Measurements from ENCODE around the gene ZNF106. TPM values are rescaled to one million over a fixed set of nuclear protein-coding genes. Genes with fewer than 3 reads are reported as not detected.

The ZNF106 gene
- total RNA-seq, 4 donors from 2014 or later, result 312 to 568 (median 428) TPM

DNA sequence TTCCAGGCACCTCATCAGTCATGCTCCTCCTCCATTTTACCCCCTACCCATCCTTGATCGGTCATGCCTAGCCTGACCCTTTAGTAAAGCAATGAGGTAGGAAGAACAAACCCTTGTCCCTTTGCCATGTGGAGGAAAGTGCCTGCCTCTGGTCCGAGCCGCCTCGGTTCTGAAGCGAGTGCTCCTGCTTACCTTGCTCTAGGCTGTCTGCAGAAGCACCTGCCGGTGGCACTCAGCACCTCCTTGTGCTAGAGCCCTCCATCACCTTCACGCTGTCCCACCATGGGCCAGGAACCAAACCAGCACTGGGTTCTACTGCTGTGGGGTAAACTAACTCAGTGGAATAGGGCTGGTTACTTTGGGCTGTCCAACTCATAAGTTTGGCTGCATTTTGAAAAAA, 79.1 kb downstream of the ZNF106 start:
- WGBS, result 98% methylated on average over 7 of the region's 7 CpGs
- H3K36me3 ChIP-seq, result peaks cover 40 to 71% (median 67%) of the 10 kb centered on the region in 4 donors

GRCh38 chr15:42409011-42409410, 81.9 kb downstream of the ZNF106 start:
- Histone ChIP-seq H3K36me3 (peaks cover 18 to 47% (median 41%) of the 10 kb centered on the region in 4 donors), H3K4me1 (peaks cover 0 to 4% (median 3%) of the 10 kb centered on the region in 4 donors), H3K27ac (replicated peaks in 1 of 4) (no peak overlapping the region), H3K27me3 (no peaks in the 10 kb centered on the region), H3K9me3 (no peaks in the 10 kb centered on the region), H3K4me3 (no peak overlapping the region)
- intact Hi-C loops (cut with DNase I), result no loop called here
- 93% methylated on average over 4 of the region's 9 CpGs for WGBS
- no peak for DNase-seq (ENCODE audit: extremely low spot score)
- TF ChIP-seq, protein P1, sequence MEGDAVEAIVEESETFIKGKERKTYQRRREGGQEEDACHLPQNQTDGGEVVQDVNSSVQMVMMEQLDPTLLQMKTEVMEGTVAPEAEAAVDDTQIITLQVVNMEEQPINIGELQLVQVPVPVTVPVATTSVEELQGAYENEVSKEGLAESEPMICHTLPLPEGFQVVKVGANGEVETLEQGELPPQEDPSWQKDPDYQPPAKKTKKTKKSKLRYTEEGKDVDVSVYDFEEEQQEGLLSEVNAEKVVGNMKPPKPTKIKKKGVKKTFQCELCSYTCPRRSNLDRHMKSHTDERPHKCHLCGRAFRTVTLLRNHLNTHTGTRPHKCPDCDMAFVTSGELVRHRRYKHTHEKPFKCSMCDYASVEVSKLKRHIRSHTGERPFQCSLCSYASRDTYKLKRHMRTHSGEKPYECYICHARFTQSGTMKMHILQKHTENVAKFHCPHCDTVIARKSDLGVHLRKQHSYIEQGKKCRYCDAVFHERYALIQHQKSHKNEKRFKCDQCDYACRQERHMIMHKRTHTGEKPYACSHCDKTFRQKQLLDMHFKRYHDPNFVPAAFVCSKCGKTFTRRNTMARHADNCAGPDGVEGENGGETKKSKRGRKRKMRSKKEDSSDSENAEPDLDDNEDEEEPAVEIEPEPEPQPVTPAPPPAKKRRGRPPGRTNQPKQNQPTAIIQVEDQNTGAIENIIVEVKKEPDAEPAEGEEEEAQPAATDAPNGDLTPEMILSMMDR (IDR thresholded peaks at IDR 0.05), result no peak
- TF ChIP-seq EP300 (IDR thresholded peaks at IDR 0.05) (no peak), POLR2AphosphoS5 (IDR thresholded peaks at IDR 0.05) (no peak), POLR2A (IDR thresholded peaks at IDR 0.05; ENCODE audit: low read depth) (no peak)

More for the DNA sequence above, 79.1 kb downstream of the ZNF106 start:
- no peak overlapping the region for H3K27ac ChIP-seq (replicated peaks in 1 of 4)
- H3K4me1 ChIP-seq, result peaks cover 0 to 11% (median 10%) of the 10 kb centered on the region in 4 donors
- intact Hi-C loops (cut with DNase I), result no loop called here
- no peak overlapping the region for H3K4me3 ChIP-seq
- no peaks in the 10 kb centered on the region for H3K9me3 ChIP-seq
- DNase-seq (ENCODE audit: extremely low spot score), result no peak
- TF ChIP-seq POLR2AphosphoS5 (IDR thresholded peaks at IDR 0.05) (peak in 1 of 2 donors; percentile 39), POLR2A (IDR thresholded peaks at IDR 0.05; ENCODE audit: low read depth) (no peak)
- no peaks in the 10 kb centered on the region for H3K27me3 ChIP-seq

DNA sequence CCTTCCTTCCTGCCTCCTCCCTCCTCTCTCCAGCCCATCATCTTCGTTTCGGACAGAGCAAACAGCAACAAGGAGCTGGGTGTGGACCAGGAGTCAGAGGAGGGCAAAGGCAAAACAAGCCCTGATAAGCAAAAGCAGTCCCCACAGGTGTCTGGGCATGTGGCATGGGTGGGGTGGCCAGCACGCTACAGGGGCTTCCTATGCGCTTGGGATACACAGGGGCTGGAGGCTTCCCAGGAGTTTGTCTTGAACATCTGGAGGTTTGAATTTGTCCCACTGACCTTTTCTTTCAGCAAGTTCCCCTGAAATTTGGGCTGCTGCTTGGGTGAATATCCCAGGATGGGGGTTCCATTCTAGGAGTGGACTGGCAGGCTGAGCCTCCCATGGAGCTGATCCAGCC, 82.8 kb downstream of the ZNF106 start:
- intact Hi-C loops (cut with DNase I), result no loop called here
- no peaks in the 10 kb centered on the region for H3K27me3 ChIP-seq
- no peaks in the 10 kb centered on the region for H3K4me1 ChIP-seq
- TF ChIP-seq, protein P1 (IDR thresholded peaks at IDR 0.05), result no peak
- TF ChIP-seq EP300 (IDR thresholded peaks at IDR 0.05), result no peak
- TF ChIP-seq POLR2AphosphoS5 (IDR thresholded peaks at IDR 0.05), result no peak
- no peak for TF ChIP-seq POLR2A (IDR thresholded peaks at IDR 0.05; ENCODE audit: low read depth)
- WGBS, result 85% methylated on average over 4 of the region's 4 CpGs
- DNase-seq (ENCODE audit: extremely low spot score), result no peak
- H3K4me3 ChIP-seq, result no peak overlapping the region
- H3K27ac ChIP-seq (replicated peaks in 1 of 4), result no peak overlapping the region
- H3K36me3 ChIP-seq, result peaks cover 18 to 50% (median 39%) of the 10 kb centered on the region in 4 donors
- no peaks in the 10 kb centered on the region for H3K9me3 ChIP-seq

DNA sequence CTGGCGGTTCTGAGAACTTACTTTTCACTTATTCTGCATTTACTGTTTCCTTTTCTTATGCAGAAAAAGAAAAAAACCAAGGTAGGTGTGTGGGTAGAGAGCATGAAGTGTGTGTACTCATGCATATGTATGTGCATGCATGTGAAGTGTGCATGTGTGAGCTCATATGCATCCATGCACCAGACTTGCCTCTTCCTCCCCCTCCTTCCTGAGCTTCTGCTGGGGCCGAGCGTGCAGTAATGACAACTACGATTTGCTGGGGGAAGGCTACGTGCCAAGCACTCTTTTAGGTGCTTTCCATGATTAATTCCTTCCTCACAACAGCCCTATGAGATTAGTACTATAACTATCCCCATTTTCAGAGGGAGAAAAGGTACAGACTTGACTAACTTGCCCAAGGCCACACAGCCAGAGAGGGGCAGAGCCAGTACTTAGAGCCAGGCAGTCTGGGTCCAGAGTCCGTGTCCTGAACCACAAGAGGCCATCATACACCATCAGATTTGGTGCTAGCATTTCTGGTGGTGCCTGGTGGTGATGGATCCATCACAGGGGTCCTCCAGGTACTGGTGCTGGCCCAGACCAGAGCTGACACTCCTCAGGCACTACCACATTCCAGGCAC, 85.0 kb downstream of the ZNF106 start:
- DNase-seq (ENCODE audit: extremely low spot score), result no peak
- Histone ChIP-seq H3K4me1 (no peaks in the 10 kb centered on the region), H3K27me3 (no peaks in the 10 kb centered on the region), H3K9me3 (no peaks in the 10 kb centered on the region), H3K4me3 (no peak overlapping the region), H3K27ac (replicated peaks in 1 of 4) (no peak overlapping the region), H3K36me3 (peaks cover 0 to 44% (median 33%) of the 10 kb centered on the region in 4 donors)
- TF ChIP-seq, protein P1 (IDR thresholded peaks at IDR 0.05), result no peak
- TF ChIP-seq POLR2AphosphoS5 (IDR thresholded peaks at IDR 0.05), result no peak
- TF ChIP-seq POLR2A (IDR thresholded peaks at IDR 0.05; ENCODE audit: low read depth), result no peak
- no peak for TF ChIP-seq EP300 (IDR thresholded peaks at IDR 0.05)
- intact Hi-C loops (cut with DNase I), result no loop called here
- 50% methylated on average over 6 of the region's 6 CpGs for WGBS

- intact Hi-C loops (cut with DNase I), result no loop called here
- TF ChIP-seq POLR2AphosphoS5 (IDR thresholded peaks at IDR 0.05), result no peak
- TF ChIP-seq, protein P1 (IDR thresholded peaks at IDR 0.05), result no peak
- no peak for TF ChIP-seq EP300 (IDR thresholded peaks at IDR 0.05)
- TF ChIP-seq POLR2A (IDR thresholded peaks at IDR 0.05; ENCODE audit: low read depth), result no peak
- no peaks in the 10 kb centered on the region for H3K27me3 ChIP-seq
- H3K4me1 ChIP-seq, result no peaks in the 10 kb centered on the region
- peaks cover 0 to 41% (median 26%) of the 10 kb centered on the region in 4 donors for H3K36me3 ChIP-seq
- H3K9me3 ChIP-seq, result no peaks in the 10 kb centered on the region
- DNase-seq (ENCODE audit: extremely low spot score), result no peak
- no peak overlapping the region for H3K27ac ChIP-seq (replicated peaks in 1 of 4)
- WGBS, result 89% methylated on average over 11 of the region's 12 CpGs
- H3K4me3 ChIP-seq, result no peak overlapping the region
Measured at GRCh38 chr15:42404461-42405235, 86.3 kb downstream of the ZNF106 start.

Data from esophagus muscularis mucosa (tissue), 4 donors.